HEK293 (cell line): Measurements from ENCODE around the gene MAN1C1.
A peak's percentile ranks its signal among the peaks of the same experiment; 100 is the strongest.

Source experiments
- AEBP2 ChIP-seq: fragments of 450-650 bp; formaldehyde crosslinking; IDR thresholded peaks from 2 replicates; pipeline ENCODE4 v1.5.1; 2016; ENCODE audit warnings: missing biosample characterization, missing genetic modification characterization, borderline replicate concordance
- KLF1 ChIP-seq: fragments of 450-650 bp; formaldehyde crosslinking; IDR thresholded peaks from 2 replicates; pipeline ENCODE4 v1.5.1; 2016; ENCODE audit warnings: missing biosample characterization, missing genetic modification characterization
- PRDM1 ChIP-seq: fragments of 450-650 bp; formaldehyde crosslinking; IDR thresholded peaks from 2 replicates; pipeline ENCODE4; 2016; ENCODE audit warnings: missing biosample characterization, missing genetic modification characterization
- TRIM28 ChIP-seq: IDR thresholded peaks from 2 replicates; pipeline ENCODE4 v1.6.1; 2011; ENCODE audit warnings: low read length, control low read depth, borderline replicate concordance
- ZBTB48 ChIP-seq: fragments of 450-650 bp; formaldehyde crosslinking; IDR thresholded peaks from 2 replicates; pipeline ENCODE4 v1.5.1; 2016; ENCODE audit warnings: missing biosample characterization, missing genetic modification characterization
- ZBTB49 ChIP-seq: fragments of 450-650 bp; formaldehyde crosslinking; IDR thresholded peaks from 2 replicates; pipeline ENCODE4 v1.5.1; 2016; ENCODE audit warnings: missing biosample characterization, missing genetic modification characterization, low read depth
- ZFP3 ChIP-seq: fragments of 450-650 bp; formaldehyde crosslinking; IDR thresholded peaks from 2 replicates; pipeline ENCODE4 v1.5.1; 2016; ENCODE audit warnings: low read depth, missing biosample characterization, missing genetic modification characterization
- ZNF121 ChIP-seq: fragments of 450-650 bp; formaldehyde crosslinking; IDR thresholded peaks from 2 replicates; pipeline ENCODE4 v1.5.1; 2016; ENCODE audit warnings: missing biosample characterization, missing genetic modification characterization
- ZNF239 ChIP-seq: fragments of 450-650 bp; formaldehyde crosslinking; IDR thresholded peaks from 2 replicates; pipeline ENCODE4 v1.5.1; 2016; ENCODE audit warnings: missing biosample characterization, missing genetic modification characterization
- ZNF266 ChIP-seq: fragments of 450-650 bp; formaldehyde crosslinking; IDR thresholded peaks from 2 replicates; pipeline ENCODE4 v1.5.1; 2016; ENCODE audit warnings: missing biosample characterization, missing genetic modification characterization, low read depth
- ZNF449 ChIP-seq: fragments of 450-650 bp; formaldehyde crosslinking; IDR thresholded peaks from 2 replicates; pipeline ENCODE4 v1.5.1; 2017; ENCODE audit warnings: missing biosample characterization, mild to moderate bottlenecking, missing genetic modification characterization, moderate library complexity
- ZNF510 ChIP-seq: fragments of 450-650 bp; formaldehyde crosslinking; IDR thresholded peaks from 2 replicates; pipeline ENCODE4 v1.5.1; 2018; ENCODE audit warnings: mild to moderate bottlenecking, missing genetic modification characterization, missing biosample characterization; ENCODE audit not compliant: insufficient replicate concordance
- ZNF514 ChIP-seq: fragments of 450-650 bp; formaldehyde crosslinking; IDR thresholded peaks from 2 replicates; pipeline ENCODE4 v1.5.1; 2016; ENCODE audit warnings: missing biosample characterization, missing genetic modification characterization
- ZNF596 ChIP-seq: fragments of 450-650 bp; IDR thresholded peaks from 2 replicates; pipeline ENCODE4 v1.5.0; 2018; ENCODE audit warnings: missing biosample characterization, mild to moderate bottlenecking, missing genetic modification characterization, moderate library complexity
- ZNF626 ChIP-seq: fragments of 450-650 bp; sonication (Bioruptor Pico); formaldehyde crosslinking; IDR thresholded peaks from 2 replicates; pipeline ENCODE4 v1.5.1; 2018; ENCODE audit warnings: missing biosample characterization, missing genetic modification characterization, inconsistent platforms
- ZNF670 ChIP-seq: fragments of 450-650 bp; formaldehyde crosslinking; IDR thresholded peaks from 2 replicates; pipeline ENCODE4 v1.5.1; 2016; ENCODE audit warnings: missing biosample characterization, missing genetic modification characterization, low read depth
- ZNF777 ChIP-seq: fragments of 450-650 bp; formaldehyde crosslinking; IDR thresholded peaks from 2 replicates; pipeline ENCODE4 v1.5.1; 2017; ENCODE audit warnings: missing biosample characterization, missing genetic modification characterization, borderline replicate concordance
- ZNF843 ChIP-seq: fragments of 450-650 bp; formaldehyde crosslinking; IDR thresholded peaks from 2 replicates; pipeline ENCODE4 v1.5.1; 2016; ENCODE audit warnings: missing biosample characterization, missing genetic modification characterization
- ZSCAN18 ChIP-seq: fragments of 450-650 bp; formaldehyde crosslinking; IDR thresholded peaks from 2 replicates; pipeline ENCODE4 v1.5.1; 2016; ENCODE audit warnings: missing biosample characterization, missing genetic modification characterization
- ZSCAN23 ChIP-seq: fragments of 450-650 bp; formaldehyde crosslinking; IDR thresholded peaks from 2 replicates; pipeline ENCODE4 v1.5.1; 2016; ENCODE audit warnings: missing biosample characterization, missing genetic modification characterization
- ZXDB ChIP-seq: fragments of 450-650 bp; formaldehyde crosslinking; IDR thresholded peaks from 2 replicates; pipeline ENCODE4 v1.5.1; 2016; ENCODE audit warnings: missing biosample characterization, missing genetic modification characterization
- TF ChIP-seq, protein P1 (sequence below): fragments of 450-650 bp; formaldehyde crosslinking; IDR thresholded peaks from 2 replicates; pipeline ENCODE4 v1.5.1; 2016; ENCODE audit warnings: missing biosample characterization, missing genetic modification characterization
- TF ChIP-seq, protein P2 (sequence below): fragments of 450-650 bp; formaldehyde crosslinking; IDR thresholded peaks from 2 replicates; pipeline ENCODE4 v1.5.1; 2016; ENCODE audit warnings: missing biosample characterization, missing genetic modification characterization
- TF ChIP-seq, protein P3 (sequence below): IDR thresholded peaks from 2 replicates; pipeline ENCODE4 v1.6.1; 2011; ENCODE audit warnings: mild to moderate bottlenecking, low read depth, low read length, borderline replicate concordance

Gene MAN1C1

GRCh38 chr1:25796811-25797458 lies 180.3 kb downstream of the MAN1C1 start (continued):
- TF ChIP-seq, protein P1, sequence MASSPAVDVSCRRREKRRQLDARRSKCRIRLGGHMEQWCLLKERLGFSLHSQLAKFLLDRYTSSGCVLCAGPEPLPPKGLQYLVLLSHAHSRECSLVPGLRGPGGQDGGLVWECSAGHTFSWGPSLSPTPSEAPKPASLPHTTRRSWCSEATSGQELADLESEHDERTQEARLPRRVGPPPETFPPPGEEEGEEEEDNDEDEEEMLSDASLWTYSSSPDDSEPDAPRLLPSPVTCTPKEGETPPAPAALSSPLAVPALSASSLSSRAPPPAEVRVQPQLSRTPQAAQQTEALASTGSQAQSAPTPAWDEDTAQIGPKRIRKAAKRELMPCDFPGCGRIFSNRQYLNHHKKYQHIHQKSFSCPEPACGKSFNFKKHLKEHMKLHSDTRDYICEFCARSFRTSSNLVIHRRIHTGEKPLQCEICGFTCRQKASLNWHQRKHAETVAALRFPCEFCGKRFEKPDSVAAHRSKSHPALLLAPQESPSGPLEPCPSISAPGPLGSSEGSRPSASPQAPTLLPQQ (tag by site-specific recombination): no peak
- no peak for TF ChIP-seq KLF1 (tag by site-specific recombination)
- TF ChIP-seq ZXDB (tag by site-specific recombination): no peak
- TF ChIP-seq ZNF266 (tag by site-specific recombination): no peak
- TF ChIP-seq ZNF121: no peak
- TF ChIP-seq ZNF514: no peak
- TF ChIP-seq ZFP3 (tag by site-specific recombination): no peak
- TF ChIP-seq, protein P2, sequence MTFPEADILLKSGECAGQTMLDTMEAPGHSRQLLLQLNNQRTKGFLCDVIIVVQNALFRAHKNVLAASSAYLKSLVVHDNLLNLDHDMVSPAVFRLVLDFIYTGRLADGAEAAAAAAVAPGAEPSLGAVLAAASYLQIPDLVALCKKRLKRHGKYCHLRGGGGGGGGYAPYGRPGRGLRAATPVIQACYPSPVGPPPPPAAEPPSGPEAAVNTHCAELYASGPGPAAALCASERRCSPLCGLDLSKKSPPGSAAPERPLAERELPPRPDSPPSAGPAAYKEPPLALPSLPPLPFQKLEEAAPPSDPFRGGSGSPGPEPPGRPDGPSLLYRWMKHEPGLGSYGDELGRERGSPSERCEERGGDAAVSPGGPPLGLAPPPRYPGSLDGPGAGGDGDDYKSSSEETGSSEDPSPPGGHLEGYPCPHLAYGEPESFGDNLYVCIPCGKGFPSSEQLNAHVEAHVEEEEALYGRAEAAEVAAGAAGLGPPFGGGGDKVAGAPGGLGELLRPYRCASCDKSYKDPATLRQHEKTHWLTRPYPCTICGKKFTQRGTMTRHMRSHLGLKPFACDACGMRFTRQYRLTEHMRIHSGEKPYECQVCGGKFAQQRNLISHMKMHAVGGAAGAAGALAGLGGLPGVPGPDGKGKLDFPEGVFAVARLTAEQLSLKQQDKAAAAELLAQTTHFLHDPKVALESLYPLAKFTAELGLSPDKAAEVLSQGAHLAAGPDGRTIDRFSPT (tag by site-specific recombination): no peak
- no peak for TF ChIP-seq ZNF510
- no peak for TF ChIP-seq ZNF670 (tag by site-specific recombination)
- no peak for TF ChIP-seq ZSCAN23
- no peak for TF ChIP-seq ZSCAN18 (tag by site-specific recombination)
- no peak for TF ChIP-seq AEBP2 (tag by site-specific recombination)
- TF ChIP-seq ZBTB48 (tag by site-specific recombination): no peak
- TF ChIP-seq ZNF239: no peak
- TF ChIP-seq ZNF626 (tag by site-specific recombination): no peak
- TF ChIP-seq, protein P3, sequence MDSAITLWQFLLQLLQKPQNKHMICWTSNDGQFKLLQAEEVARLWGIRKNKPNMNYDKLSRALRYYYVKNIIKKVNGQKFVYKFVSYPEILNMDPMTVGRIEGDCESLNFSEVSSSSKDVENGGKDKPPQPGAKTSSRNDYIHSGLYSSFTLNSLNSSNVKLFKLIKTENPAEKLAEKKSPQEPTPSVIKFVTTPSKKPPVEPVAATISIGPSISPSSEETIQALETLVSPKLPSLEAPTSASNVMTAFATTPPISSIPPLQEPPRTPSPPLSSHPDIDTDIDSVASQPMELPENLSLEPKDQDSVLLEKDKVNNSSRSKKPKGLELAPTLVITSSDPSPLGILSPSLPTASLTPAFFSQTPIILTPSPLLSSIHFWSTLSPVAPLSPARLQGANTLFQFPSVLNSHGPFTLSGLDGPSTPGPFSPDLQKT: no peak
- no peak for TF ChIP-seq ZNF449 (tag by site-specific recombination)
- no peak for TF ChIP-seq ZNF596 (tag by site-specific recombination)
- TF ChIP-seq ZNF843 (tag by site-specific recombination): no peak
- no peak for TF ChIP-seq ZNF777
- peak; percentile 62; the same call in 1 of the 2 replicates for TF ChIP-seq PRDM1
- TF ChIP-seq TRIM28: peak; percentile 64; the same call in 1 of the 2 replicates
- no peak for TF ChIP-seq ZBTB49
